Measurements from ENCODE around the gene TIMP2.
"Not testable (repeated sequence)": the region's sequence is repeated elsewhere in the genome, so short reads cannot be mapped to it uniquely, and the experiment has no call there.

The TIMP2 gene

GRCh38 chr17:78896091-78896833, 28.9 kb downstream of the TIMP2 start:
- Histone ChIP-seq H3K27ac (ENCODE audit: low read depth, low read length) (no peak overlapping the region), H3K79me2 (ENCODE audit: control insufficient read depth, insufficient read depth, low read length, unreplicated experiment) (peaks cover 75% of the 10 kb centered on the region), H2AFZ (ENCODE audit: low read length, unreplicated experiment) (no peak overlapping the region), H3K27me3 (ENCODE audit: insufficient read depth, low read length) (no peaks in the 10 kb centered on the region), H3K4me1 (ENCODE audit: control insufficient read depth, insufficient read depth, low read length, unreplicated experiment) (no peaks in the 10 kb centered on the region), H3K36me3 (ENCODE audit: insufficient read depth, low read length) (peaks cover 3% of the 10 kb centered on the region; the same call in 1 of the 2 replicates), H3K4me3 (ENCODE audit: low read depth, low read length) (no peak overlapping the region)

GRCh38 chr17:78895322-78895721, 29.9 kb downstream of the TIMP2 start:
- H3K27ac ChIP-seq (ENCODE audit: low read depth, low read length), result no peak overlapping the region

GRCh38 chr17:78893684-78894083, 31.5 kb downstream of the TIMP2 start:
- Histone ChIP-seq H2AFZ (ENCODE audit: low read length, unreplicated experiment) (no peak overlapping the region), H3K4me1 (ENCODE audit: control insufficient read depth, insufficient read depth, low read length, unreplicated experiment) (no peaks in the 10 kb centered on the region), H3K27me3 (ENCODE audit: insufficient read depth, low read length) (no peaks in the 10 kb centered on the region), H3K27ac (ENCODE audit: low read depth, low read length) (no peak overlapping the region), H3K36me3 (ENCODE audit: insufficient read depth, low read length) (no peaks in the 10 kb centered on the region), H3K4me3 (ENCODE audit: low read depth, low read length) (no peak overlapping the region), H3K79me2 (ENCODE audit: control insufficient read depth, insufficient read depth, low read length, unreplicated experiment) (peaks cover 73% of the 10 kb centered on the region)

More at GRCh38 chr17:78895322-78895721, 29.9 kb downstream of the TIMP2 start:
- Histone ChIP-seq H3K36me3 (ENCODE audit: insufficient read depth, low read length) (no peaks in the 10 kb centered on the region), H3K27me3 (ENCODE audit: insufficient read depth, low read length) (no peaks in the 10 kb centered on the region), H2AFZ (ENCODE audit: low read length, unreplicated experiment) (no peak overlapping the region), H3K4me1 (ENCODE audit: control insufficient read depth, insufficient read depth, low read length, unreplicated experiment) (no peaks in the 10 kb centered on the region), H3K79me2 (ENCODE audit: control insufficient read depth, insufficient read depth, low read length, unreplicated experiment) (peaks cover 75% of the 10 kb centered on the region), H3K4me3 (ENCODE audit: low read depth, low read length) (no peak overlapping the region)

GRCh38 chr17:78892936-78893379, 32.2 kb downstream of the TIMP2 start:
- Histone ChIP-seq H3K27me3 (ENCODE audit: insufficient read depth, low read length) (no peaks in the 10 kb centered on the region), H3K79me2 (ENCODE audit: control insufficient read depth, insufficient read depth, low read length, unreplicated experiment) (peaks cover 71% of the 10 kb centered on the region), H3K4me1 (ENCODE audit: control insufficient read depth, insufficient read depth, low read length, unreplicated experiment) (no peaks in the 10 kb centered on the region), H2AFZ (ENCODE audit: low read length, unreplicated experiment) (no peak overlapping the region), H3K36me3 (ENCODE audit: insufficient read depth, low read length) (no peaks in the 10 kb centered on the region), H3K4me3 (ENCODE audit: low read depth, low read length) (no peak overlapping the region), H3K27ac (ENCODE audit: low read depth, low read length) (no peak overlapping the region)

- H3K27me3 ChIP-seq (ENCODE audit: insufficient read depth, low read length), result no peaks in the 10 kb centered on the region
- H3K4me1 ChIP-seq (ENCODE audit: control insufficient read depth, insufficient read depth, low read length, unreplicated experiment), result no peaks in the 10 kb centered on the region
- peaks cover 69% of the 10 kb centered on the region for H3K79me2 ChIP-seq (ENCODE audit: control insufficient read depth, insufficient read depth, low read length, unreplicated experiment)
- H3K27ac ChIP-seq (ENCODE audit: low read depth, low read length), result no peak overlapping the region
- H3K4me3 ChIP-seq (ENCODE audit: low read depth, low read length), result no peak overlapping the region
- no peak overlapping the region for H2AFZ ChIP-seq (ENCODE audit: low read length, unreplicated experiment)
- no peaks in the 10 kb centered on the region for H3K36me3 ChIP-seq (ENCODE audit: insufficient read depth, low read length)
Measured at GRCh38 chr17:78892520-78892919, 32.7 kb downstream of the TIMP2 start.

GRCh38 chr17:78892062-78892456, 33.1 kb downstream of the TIMP2 start:
- Histone ChIP-seq H3K36me3 (ENCODE audit: insufficient read depth, low read length) (no peaks in the 10 kb centered on the region), H3K27me3 (ENCODE audit: insufficient read depth, low read length) (no peaks in the 10 kb centered on the region), H3K79me2 (ENCODE audit: control insufficient read depth, insufficient read depth, low read length, unreplicated experiment) (peaks cover 66% of the 10 kb centered on the region), H3K4me1 (ENCODE audit: control insufficient read depth, insufficient read depth, low read length, unreplicated experiment) (no peaks in the 10 kb centered on the region), H3K4me3 (ENCODE audit: low read depth, low read length) (no peak overlapping the region), H3K27ac (ENCODE audit: low read depth, low read length) (no peak overlapping the region), H2AFZ (ENCODE audit: low read length, unreplicated experiment) (no peak overlapping the region)

GRCh38 chr17:78891406-78892061, 33.7 kb downstream of the TIMP2 start:
- Histone ChIP-seq H3K79me2 (ENCODE audit: control insufficient read depth, insufficient read depth, low read length, unreplicated experiment) (peaks cover 66% of the 10 kb centered on the region), H2AFZ (ENCODE audit: low read length, unreplicated experiment) (no peak overlapping the region), H3K36me3 (ENCODE audit: insufficient read depth, low read length) (no peaks in the 10 kb centered on the region), H3K27me3 (ENCODE audit: insufficient read depth, low read length) (no peaks in the 10 kb centered on the region), H3K27ac (ENCODE audit: low read depth, low read length) (no peak overlapping the region), H3K4me3 (ENCODE audit: low read depth, low read length) (no peak overlapping the region), H3K4me1 (ENCODE audit: control insufficient read depth, insufficient read depth, low read length, unreplicated experiment) (no peaks in the 10 kb centered on the region)

GRCh38 chr17:78890498-78890897, 34.7 kb downstream of the TIMP2 start:
- H2AFZ ChIP-seq (ENCODE audit: low read length, unreplicated experiment), result no peak overlapping the region
- no peaks in the 10 kb centered on the region for H3K36me3 ChIP-seq (ENCODE audit: insufficient read depth, low read length)
- H3K4me3 ChIP-seq (ENCODE audit: low read depth, low read length), result no peak overlapping the region
- peaks cover 67% of the 10 kb centered on the region for H3K79me2 ChIP-seq (ENCODE audit: control insufficient read depth, insufficient read depth, low read length, unreplicated experiment)
- peaks cover 7% of the 10 kb centered on the region for H3K4me1 ChIP-seq (ENCODE audit: control insufficient read depth, insufficient read depth, low read length, unreplicated experiment)
- H3K27me3 ChIP-seq (ENCODE audit: insufficient read depth, low read length), result no peaks in the 10 kb centered on the region
- H3K27ac ChIP-seq (ENCODE audit: low read depth, low read length), result no peak overlapping the region

- not testable (repeated sequence) for H2AFZ ChIP-seq (ENCODE audit: low read length, unreplicated experiment); H3K27me3 ChIP-seq (ENCODE audit: insufficient read depth, low read length); H3K36me3 ChIP-seq (ENCODE audit: insufficient read depth, low read length); H3K27ac ChIP-seq (ENCODE audit: low read depth, low read length); H3K4me3 ChIP-seq (ENCODE audit: low read depth, low read length)
- peaks cover 11% of the 10 kb centered on the region for H3K4me1 ChIP-seq (ENCODE audit: control insufficient read depth, insufficient read depth, low read length, unreplicated experiment)
- H3K79me2 ChIP-seq (ENCODE audit: control insufficient read depth, insufficient read depth, low read length, unreplicated experiment), result peaks cover 68% of the 10 kb centered on the region
Measured at GRCh38 chr17:78890096-78890495, 35.1 kb downstream of the TIMP2 start.

- H3K27ac ChIP-seq (ENCODE audit: low read depth, low read length), result no peak overlapping the region
- H3K79me2 ChIP-seq (ENCODE audit: control insufficient read depth, insufficient read depth, low read length, unreplicated experiment), result peaks cover 70% of the 10 kb centered on the region
- H3K4me1 ChIP-seq (ENCODE audit: control insufficient read depth, insufficient read depth, low read length, unreplicated experiment), result peaks cover 17% of the 10 kb centered on the region
- no peaks in the 10 kb centered on the region for H3K27me3 ChIP-seq (ENCODE audit: insufficient read depth, low read length)
- H2AFZ ChIP-seq (ENCODE audit: low read length, unreplicated experiment), result no peak overlapping the region
- H3K4me3 ChIP-seq (ENCODE audit: low read depth, low read length), result no peak overlapping the region
- no peaks in the 10 kb centered on the region for H3K36me3 ChIP-seq (ENCODE audit: insufficient read depth, low read length)
Measured at GRCh38 chr17:78889531-78889930, 35.7 kb downstream of the TIMP2 start.

Measured in ACC112 (cell line).